Loucy (cell line): ENCODE measurements around the gene KATNAL2.

Experiments
- H2AFZ ChIP-seq: fragments of 200-600 bp; sonication (generic); 2 replicates; pipeline ENCODE4 v1.6.0; 2016; ENCODE audit warnings: antibody characterized with exemption, mild to moderate bottlenecking, low read length, moderate library complexity
- H3F3A ChIP-seq: fragments of 200-600 bp; 2 replicates; pipeline ENCODE4 v1.6.0; 2016; ENCODE audit warnings: antibody characterized with exemption, low read depth, mild to moderate bottlenecking
- H3K27me3 ChIP-seq: fragments of 200-600 bp; sonication (generic); 2 replicates; pipeline ENCODE4 v1.6.1; 2014; ENCODE audit warnings: low read length, mild to moderate bottlenecking; ENCODE audit not compliant: insufficient read depth, poor library complexity, severe bottlenecking
- H3K36me3 ChIP-seq: fragments of 200-600 bp; sonication (generic); 2 replicates; pipeline ENCODE4 v1.6.1; 2016; ENCODE audit warnings: low read length; ENCODE audit not compliant: insufficient read depth
- H3K4me1 ChIP-seq: fragments of 200-600 bp; sonication (generic); 2 replicates; pipeline ENCODE4 v1.5.1; 2014; ENCODE audit warnings: low read length, mild to moderate bottlenecking; ENCODE audit not compliant: insufficient read depth, poor library complexity, severe bottlenecking
- H3K4me2 ChIP-seq: fragments of 200-600 bp; sonication (generic); 2 replicates; pipeline ENCODE4 v1.6.0; 2014; ENCODE audit warnings: antibody characterized with exemption, low read length, low read depth, mild to moderate bottlenecking; ENCODE audit not compliant: poor library complexity, severe bottlenecking
- H3K4me3 ChIP-seq: fragments of 200-600 bp; sonication (generic); 2 replicates; pipeline ENCODE4 v1.5.1; 2014; ENCODE audit warnings: low read length, mild to moderate bottlenecking, mixed read lengths; ENCODE audit not compliant: poor library complexity, severe bottlenecking
- H3K79me2 ChIP-seq: fragments of 200-600 bp; sonication (generic); 2 replicates; pipeline ENCODE4 v1.6.1; 2014; ENCODE audit warnings: low read length; ENCODE audit not compliant: insufficient read depth
- H3K9ac ChIP-seq: fragments of 200-600 bp; sonication (generic); 2 replicates; pipeline ENCODE4 v1.6.0; 2014; ENCODE audit warnings: mild to moderate bottlenecking, low read depth, low read length, moderate library complexity; ENCODE audit not compliant: poor library complexity, severe bottlenecking
- H3K9me2 ChIP-seq: fragments of 200-600 bp; sonication (generic); replicated peaks from 2 replicates; pipeline ENCODE4 v1.6.1; 2016; ENCODE audit warnings: low read depth, low read length, mixed read lengths
- H3K9me3 ChIP-seq: fragments of 200-600 bp; sonication (generic); 2 replicates; pipeline ENCODE4 v1.6.1; 2014; ENCODE audit warnings: mild to moderate bottlenecking, antibody characterized with exemption, low read length, low read depth; ENCODE audit not compliant: insufficient read depth
- H4K20me1 ChIP-seq: fragments of 200-600 bp; sonication (generic); 2 replicates; pipeline ENCODE4 v1.6.0; 2014; ENCODE audit warnings: antibody characterized with exemption, low read length, mild to moderate bottlenecking; ENCODE audit not compliant: insufficient read depth, poor library complexity, severe bottlenecking
- CTCF ChIP-seq: fragments of 200-600 bp; sonication (generic); conservative IDR thresholded peaks from 2 replicates; pipeline ENCODE4 v1.5.1; 2014; ENCODE audit warnings: mild to moderate bottlenecking, antibody characterized with exemption, low read length
- EZH2phosphoT487 ChIP-seq: fragments of 200-600 bp; IDR thresholded peaks from 2 replicates; pipeline ENCODE4 v1.6.1; 2018; ENCODE audit warnings: antibody characterized with exemption, mild to moderate bottlenecking, moderate library complexity, borderline replicate concordance

The KATNAL2 gene

DNA sequence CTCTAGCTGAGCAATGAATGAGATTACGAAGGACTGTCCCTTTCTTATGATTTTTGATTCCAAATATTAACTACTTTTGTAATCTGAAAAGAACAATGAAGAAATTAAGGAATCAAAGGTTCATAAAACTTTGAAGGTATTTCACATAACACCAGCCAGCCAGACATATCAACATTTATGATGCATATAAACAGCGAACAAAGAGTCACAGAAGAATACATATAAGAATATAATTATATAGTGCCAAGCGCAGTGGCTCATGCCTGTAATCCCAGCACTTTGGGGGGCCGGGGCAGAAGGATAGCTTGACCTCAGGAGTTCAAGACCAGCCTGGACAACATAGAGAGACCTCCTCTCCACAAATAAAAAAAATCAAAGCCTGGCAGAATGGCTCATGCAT lies 34.2 kb upstream of the KATNAL2 start:
- H3K9ac ChIP-seq = no peak overlapping the region
- H3K4me2 ChIP-seq = no peak overlapping the region
- H3K27me3 ChIP-seq = no peaks in the 10 kb centered on the region
- peaks cover 12% of the 10 kb centered on the region for H4K20me1 ChIP-seq
- H3K9me2 ChIP-seq = no peaks in the 10 kb centered on the region
- TF ChIP-seq CTCF (no peak), EZH2phosphoT487 (no peak)
- peaks cover 15% of the 10 kb centered on the region; the same call in 1 of the 2 replicates for H3K9me3 ChIP-seq
- H3K79me2 ChIP-seq = peaks cover 95% of the 10 kb centered on the region; the same call in 1 of the 2 replicates
- no peaks in the 10 kb centered on the region for H3K4me1 ChIP-seq
- no peaks in the 10 kb centered on the region for H3F3A ChIP-seq
- no peak overlapping the region for H3K4me3 ChIP-seq
- no peak overlapping the region for H2AFZ ChIP-seq
- peaks cover 21% of the 10 kb centered on the region for H3K36me3 ChIP-seq

GRCh38 chr18:46886893-46887292 lies 30.5 kb upstream of the KATNAL2 start:
- Histone ChIP-seq H4K20me1 (peaks cover 23% of the 10 kb centered on the region), H3K79me2 (peaks cover 95% of the 10 kb centered on the region), H3K27me3 (no peaks in the 10 kb centered on the region), H3K9ac (no peak overlapping the region), H3K4me2 (no peak overlapping the region), H3K4me1 (peaks cover 5% of the 10 kb centered on the region), H3K36me3 (peaks cover 34% of the 10 kb centered on the region), H3K9me3 (peaks cover 25% of the 10 kb centered on the region; the same call in 1 of the 2 replicates), H2AFZ (no peak overlapping the region), H3K9me2 (no peaks in the 10 kb centered on the region), H3F3A (no peaks in the 10 kb centered on the region), H3K4me3 (no peak overlapping the region)
- TF ChIP-seq CTCF (no peak), EZH2phosphoT487 (no peak)

DNA sequence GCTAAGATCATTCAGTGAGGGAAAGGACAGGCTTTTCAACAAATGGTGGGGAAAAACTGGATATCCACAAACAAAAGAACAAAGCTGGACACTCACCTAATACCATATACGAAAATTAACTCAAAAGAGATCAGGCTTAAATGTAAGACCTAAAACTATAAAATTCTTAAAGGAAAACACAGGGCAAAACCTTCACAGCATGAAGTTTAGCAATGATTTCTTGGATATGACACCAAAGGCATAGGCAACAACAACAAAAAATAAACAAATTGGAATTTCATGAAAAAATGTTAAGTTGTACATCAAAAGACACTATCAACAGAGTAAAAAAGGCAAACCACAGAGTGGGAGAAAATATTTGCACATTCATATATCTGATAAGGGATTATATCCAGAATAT lies 28.4 kb upstream of the KATNAL2 start:
- H2AFZ ChIP-seq = no peak overlapping the region
- H3K9me3 ChIP-seq = peaks cover 25% of the 10 kb centered on the region; the same call in 1 of the 2 replicates
- no peak overlapping the region for H3K9ac ChIP-seq
- H3K9me2 ChIP-seq = no peaks in the 10 kb centered on the region
- H3K36me3 ChIP-seq = peaks cover 34% of the 10 kb centered on the region
- H3K4me2 ChIP-seq = no peak overlapping the region
- H3K4me3 ChIP-seq = no peak overlapping the region
- H3K27me3 ChIP-seq = no peaks in the 10 kb centered on the region
- no peaks in the 10 kb centered on the region for H3F3A ChIP-seq
- peaks cover 94% of the 10 kb centered on the region for H3K79me2 ChIP-seq
- H3K4me1 ChIP-seq = peaks cover 11% of the 10 kb centered on the region
- H4K20me1 ChIP-seq = peaks cover 19% of the 10 kb centered on the region
- no peak for TF ChIP-seq EZH2phosphoT487
- TF ChIP-seq CTCF = no peak
